Calu3 (cell line): Measurements from ENCODE around the gene KLF5. TPM values are rescaled to one million over a fixed set of nuclear protein-coding genes. Genes with fewer than 3 reads are reported as not detected.

Experiments used
- BruUV-seq: library from RNA; stranded (reverse); fragments of 400-500 nt; replicated peaks from 2 replicates; lab custom pipeline; 2021; lab: Mats Ljungman, UMichigan
- CTCF ChIA-PET: fragments of 300-600 bp; sonication (Branson Sonifier 250); formaldehyde crosslinking; loops from one replicate; lab custom pipeline; 2022; ENCODE audit warnings: antibody characterized with exemption; lab: Charles Lee
- DNase-seq: peaks from one replicate; pipeline ENCODE4 v3.0.0; 2022
- H3K27ac Mint-ChIP-seq: one replicate; pipeline ENCODE4 v1.8.0; 2022; ENCODE audit warnings: mixed read lengths; ENCODE audit not compliant: unreplicated experiment
- H3K27me3 Mint-ChIP-seq: one replicate; pipeline ENCODE4 v1.8.0; 2022; ENCODE audit warnings: mixed read lengths; ENCODE audit not compliant: unreplicated experiment
- H3K36me3 Mint-ChIP-seq: one replicate; pipeline ENCODE4 v1.8.0; 2022; ENCODE audit warnings: mild to moderate bottlenecking, moderate library complexity, mixed read lengths; ENCODE audit not compliant: insufficient read depth, unreplicated experiment
- H3K4me1 Mint-ChIP-seq: one replicate; pipeline ENCODE4 v1.8.0; 2022; ENCODE audit warnings: mild to moderate bottlenecking, low read depth, mixed read lengths; ENCODE audit not compliant: unreplicated experiment
- H3K4me3 Mint-ChIP-seq: one replicate; pipeline ENCODE4 v1.8.0; 2022; ENCODE audit warnings: mild to moderate bottlenecking, low read depth, moderate library complexity, mixed read lengths; ENCODE audit not compliant: unreplicated experiment
- H3K9me3 Mint-ChIP-seq: one replicate; pipeline ENCODE4 v1.8.0; 2022; ENCODE audit warnings: low read depth, mixed read lengths; ENCODE audit not compliant: unreplicated experiment
- intact Hi-C: fragments of 100-400 bp; cut with micrococcal nuclease; formaldehyde crosslinking; loops from one replicate; pipeline ENCODE4 v1.10.0; 2022; ENCODE audit not compliant: unreplicated experiment
- total RNA-seq: library from RNA; stranded (reverse); gene quantifications from 2 replicates; pipeline ENCODE4 v1.2.3, GENCODE V29; 2022
- TF ChIP-seq, protein P1 (sequence below): fragments of 200-600 bp; IDR thresholded peaks from one replicate; pipeline ENCODE4 v1.8.0; 2022; ENCODE audit warnings: antibody characterized with exemption; ENCODE audit not compliant: unreplicated experiment

The KLF5 gene
- total RNA-seq, 1 experiment from 2014 or later: 121 TPM

DNA sequence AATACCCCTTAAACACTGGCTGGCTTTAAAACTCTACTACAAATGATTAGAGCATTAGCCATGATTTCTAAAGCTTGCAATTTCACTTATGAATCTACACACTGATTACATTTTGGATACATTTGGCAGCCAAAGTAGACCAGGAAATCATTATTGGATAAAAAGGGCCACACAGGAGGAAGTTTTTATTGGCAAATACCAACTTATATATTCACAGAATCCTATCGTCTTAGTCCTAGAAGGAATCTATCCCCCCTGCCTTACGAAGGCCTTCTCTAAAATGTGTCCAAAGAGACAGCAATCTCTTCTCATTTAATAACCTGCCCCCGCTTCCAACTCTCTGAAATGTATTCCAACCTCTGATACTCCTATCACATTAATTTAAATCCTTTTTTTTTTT is 52.5 kb downstream of the KLF5 start:
- CTCF ChIA-PET: no interaction called here
- intact Hi-C loops: loop anchor here (5.0 kb wide), 1 partner anchor 34 kb away; no protein-coding TSS in a partner anchor
- DNase-seq: no peak
- H3K9me3 Mint-ChIP-seq: no peaks in the 10 kb centered on the region
- BruUV-seq: no TSS peak
- peaks cover 14% of the 10 kb centered on the region for H3K4me1 Mint-ChIP-seq
- peak overlapping the region; percentile 30 for H3K4me3 Mint-ChIP-seq
- peak overlapping the region; percentile 89 for H3K27ac Mint-ChIP-seq
- TF ChIP-seq, protein P1, sequence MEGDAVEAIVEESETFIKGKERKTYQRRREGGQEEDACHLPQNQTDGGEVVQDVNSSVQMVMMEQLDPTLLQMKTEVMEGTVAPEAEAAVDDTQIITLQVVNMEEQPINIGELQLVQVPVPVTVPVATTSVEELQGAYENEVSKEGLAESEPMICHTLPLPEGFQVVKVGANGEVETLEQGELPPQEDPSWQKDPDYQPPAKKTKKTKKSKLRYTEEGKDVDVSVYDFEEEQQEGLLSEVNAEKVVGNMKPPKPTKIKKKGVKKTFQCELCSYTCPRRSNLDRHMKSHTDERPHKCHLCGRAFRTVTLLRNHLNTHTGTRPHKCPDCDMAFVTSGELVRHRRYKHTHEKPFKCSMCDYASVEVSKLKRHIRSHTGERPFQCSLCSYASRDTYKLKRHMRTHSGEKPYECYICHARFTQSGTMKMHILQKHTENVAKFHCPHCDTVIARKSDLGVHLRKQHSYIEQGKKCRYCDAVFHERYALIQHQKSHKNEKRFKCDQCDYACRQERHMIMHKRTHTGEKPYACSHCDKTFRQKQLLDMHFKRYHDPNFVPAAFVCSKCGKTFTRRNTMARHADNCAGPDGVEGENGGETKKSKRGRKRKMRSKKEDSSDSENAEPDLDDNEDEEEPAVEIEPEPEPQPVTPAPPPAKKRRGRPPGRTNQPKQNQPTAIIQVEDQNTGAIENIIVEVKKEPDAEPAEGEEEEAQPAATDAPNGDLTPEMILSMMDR: no peak
- H3K27me3 Mint-ChIP-seq: no peaks in the 10 kb centered on the region
- H3K36me3 Mint-ChIP-seq: peaks cover 6% of the 10 kb centered on the region

DNA sequence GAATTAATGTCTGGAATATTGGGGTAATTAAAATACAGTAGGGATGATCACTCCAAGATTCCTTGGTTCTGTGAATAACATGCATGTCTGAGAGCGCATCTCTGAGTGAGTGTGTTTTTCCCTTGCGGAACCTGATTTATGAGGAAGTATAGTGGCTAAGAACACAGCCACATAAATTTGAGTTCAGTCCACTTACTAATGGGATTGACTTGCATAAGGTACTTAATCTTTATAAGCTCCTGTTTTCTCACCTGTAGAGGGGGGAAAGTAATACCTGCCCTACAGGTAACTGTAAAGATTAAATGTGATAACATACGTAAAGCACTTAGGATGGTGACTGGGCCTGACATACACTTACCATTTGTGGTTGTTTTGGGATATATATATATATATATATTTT is 60.8 kb downstream of the KLF5 start:
- CTCF ChIA-PET: no interaction called here
- intact Hi-C loops: no loop called here
- H3K36me3 Mint-ChIP-seq: no peaks in the 10 kb centered on the region
- TF ChIP-seq, protein P1: no peak
- H3K27ac Mint-ChIP-seq: no peak overlapping the region
- H3K27me3 Mint-ChIP-seq: no peaks in the 10 kb centered on the region
- no peaks in the 10 kb centered on the region for H3K4me1 Mint-ChIP-seq
- H3K9me3 Mint-ChIP-seq: no peaks in the 10 kb centered on the region
- no peak for DNase-seq
- H3K4me3 Mint-ChIP-seq: no peak overlapping the region
- BruUV-seq: no TSS peak
